ENCODE results near the gene KDM2B.

KDM2B gene

GRCh38 chr12:121534495-121535148 is 46.2 kb downstream of the KDM2B start:
- TF ChIP-seq CTCF (conservative IDR thresholded peaks at IDR 0.05; ENCODE audit: low read length): no peak
- H3K4me3 ChIP-seq (ENCODE audit: low read length): no peak overlapping the region

GRCh38 chr12:121533394-121534090 is 47.3 kb downstream of the KDM2B start:
- no peak for TF ChIP-seq CTCF (conservative IDR thresholded peaks at IDR 0.05; ENCODE audit: low read length)
- DNase-seq (ENCODE audit: low read depth): peak; percentile 9
- H3K4me3 ChIP-seq (ENCODE audit: low read length): no peak overlapping the region

More at GRCh38 chr12:121534495-121535148, 46.2 kb downstream of the KDM2B start:
- no peak for DNase-seq (ENCODE audit: low read depth)

GRCh38 chr12:121532503-121533393 is 48.1 kb downstream of the KDM2B start:
- TF ChIP-seq CTCF (conservative IDR thresholded peaks at IDR 0.05; ENCODE audit: low read length): no peak
- H3K4me3 ChIP-seq (ENCODE audit: low read length): no peak overlapping the region
- peak; percentile 83 for DNase-seq (ENCODE audit: low read depth)

GRCh38 chr12:121531356-121531750 is 49.5 kb downstream of the KDM2B start:
- no peak for DNase-seq (ENCODE audit: low read depth)
- H3K4me3 ChIP-seq (ENCODE audit: low read length): no peak overlapping the region
- TF ChIP-seq CTCF (conservative IDR thresholded peaks at IDR 0.05; ENCODE audit: low read length): no peak

GRCh38 chr12:121530600-121531355 is 50.0 kb downstream of the KDM2B start:
- no peak for TF ChIP-seq CTCF (conservative IDR thresholded peaks at IDR 0.05; ENCODE audit: low read length)
- H3K4me3 ChIP-seq (ENCODE audit: low read length): no peak overlapping the region
- DNase-seq (ENCODE audit: low read depth): peak; percentile 80

- TF ChIP-seq CTCF (conservative IDR thresholded peaks at IDR 0.05; ENCODE audit: low read length): no peak
- H3K4me3 ChIP-seq (ENCODE audit: low read length): no peak overlapping the region
- no peak for DNase-seq (ENCODE audit: low read depth)
Observed at GRCh38 chr12:121529184-121529583, 51.6 kb downstream of the KDM2B start.
